HCT116 (cell line): ENCODE results near the gene PCDH17. TPM values are rescaled to one million over a fixed set of nuclear protein-coding genes. Genes with fewer than 3 reads are reported as not detected.

ENCODE experiments used
- ATAC-seq: fragments of 200-7000 bp; cut with Tn5 transposase; 2 replicates; pipeline ENCODE4 v1.9.1; 2020; ENCODE audit warnings: mild to moderate bottlenecking, moderate library complexity
- BruUV-seq: library from RNA; stranded (reverse); fragments of 400-500 nt; replicated peaks from 2 replicates; lab custom pipeline; 2021; lab: Mats Ljungman, UMichigan
- CTCF ChIA-PET: fragments of 300-600 bp; sonication (Branson Sonifier 250); formaldehyde crosslinking; loops from one replicate; lab custom pipeline; 2021; ENCODE audit warnings: antibody characterized with exemption; lab: Charles Lee
- POLR2A ChIA-PET: fragments of 300-600, 350-600 bp; sonication (Branson Sonifier 250); formaldehyde crosslinking; loops from one replicate; lab custom pipeline; 2021; ENCODE audit warnings: antibody characterized with exemption; lab: Charles Lee
- RAD21 ChIA-PET, 2 experiments: fragments of 300-600 bp; sonication (Branson Sonifier 250); formaldehyde crosslinking; loops; one replicate each; lab custom pipeline; 2023; ENCODE audit warnings: low total read pairs in 2 of 2; ENCODE audit not compliant: uncharacterized antibody in 2 of 2, unreplicated experiment in 2 of 2, low non-redundant PET in 1 of 2; lab: Charles Lee
- DNase-seq: peaks from one replicate; pipeline ENCODE4 v3.0.0-alpha.2; 2010; ENCODE audit warnings: low read depth, low spot score
- H2AFZ ChIP-seq: fragments of 200-600 bp; shearing (Covaris generic), sonication (generic); 2 replicates; pipeline ENCODE4 v1.6.1; 2017; ENCODE audit warnings: low read depth, mixed run types, mixed read lengths, antibody characterized with exemption, low read length; ENCODE audit not compliant: poor library complexity, severe bottlenecking
- H3K27ac ChIP-seq: 2 replicates; pipeline ENCODE4 v1.5.1; 2012; ENCODE audit warnings: low read depth, low read length
- H3K27me3 ChIP-seq: fragments of 200-600 bp; sonication (generic); 2 replicates; pipeline ENCODE4 v1.6.1; 2016; ENCODE audit warnings: mixed run types, low read length, mixed read lengths; ENCODE audit not compliant: insufficient read depth
- H3K36me3 ChIP-seq, 2 experiments: fragments of 200-500 bp in 1 of 2; fragments of 200-600 bp in 1 of 2; sonication (Bioruptor generic) in 1 of 2; sonication (generic) in 1 of 2; 2 replicates each; pipeline versions ENCODE4 v1.5.1 to v1.6.1; 2014 to 2016; ENCODE audit warnings: low read length in 2 of 2, inconsistent platforms in 1 of 2, mixed read lengths in 1 of 2, mixed run types in 1 of 2; ENCODE audit not compliant: insufficient read depth in 2 of 2, control insufficient read depth in 1 of 2
- H3K4me1 ChIP-seq, 2 experiments: fragments of 200-600 bp in 1 of 2; sonication (generic) in 1 of 2; 2 replicates each; pipeline versions ENCODE4 v1.5.1 to v1.6.1; 2012 to 2017; ENCODE audit warnings: low read length in 2 of 2, inconsistent platforms in 1 of 2, mild to moderate bottlenecking in 1 of 2, mixed read lengths in 1 of 2, mixed run types in 1 of 2, moderate library complexity in 1 of 2; ENCODE audit not compliant: insufficient read depth in 2 of 2, control insufficient read depth in 1 of 2
- H3K4me2 ChIP-seq: fragments of 200-600 bp; sonication (generic); 2 replicates; pipeline ENCODE4 v1.6.1; 2017; ENCODE audit warnings: mixed run types, low read length, mixed read lengths
- H3K4me3 ChIP-seq, 2 experiments: fragments of 200-600 bp in 1 of 2; sonication (generic) in 1 of 2; replicated peaks in 1 of 2; 2 replicates each; pipeline ENCODE4 v1.5.1; 2011 to 2016; ENCODE audit warnings: low read length in 2 of 2, control low read depth in 1 of 2, low read depth in 1 of 2, mild to moderate bottlenecking in 1 of 2, mixed read lengths in 1 of 2, mixed run types in 1 of 2
- H3K79me2 ChIP-seq: fragments of 200-600 bp; sonication (generic); 2 replicates; pipeline ENCODE4 v1.6.1; 2017; ENCODE audit warnings: mild to moderate bottlenecking, mixed run types, low read length, moderate library complexity, mixed read lengths; ENCODE audit not compliant: insufficient read depth
- H3K9ac ChIP-seq: fragments of 200-600 bp; sonication (generic); 2 replicates; pipeline ENCODE4 v1.6.1; 2016; ENCODE audit warnings: low read length, mixed read lengths
- H3K9me2 ChIP-seq: fragments of 200-600 bp; sonication (generic), shearing (Covaris generic); 2 replicates; pipeline ENCODE4 v1.6.1; 2017; ENCODE audit warnings: mixed run types, mild to moderate bottlenecking, moderate library complexity; ENCODE audit not compliant: insufficient read depth
- H3K9me3 ChIP-seq, 2 experiments: fragments of 200-500 bp in 1 of 2; fragments of 200-600 bp in 1 of 2; sonication (Bioruptor generic) in 1 of 2; sonication (generic) in 1 of 2; 2 replicates each; pipeline ENCODE4 v1.6.1; 2014 to 2017; ENCODE audit warnings: low read length in 2 of 2, mixed read lengths in 2 of 2, inconsistent platforms in 1 of 2, low read depth in 1 of 2, mild to moderate bottlenecking in 1 of 2, mixed run types in 1 of 2, moderate library complexity in 1 of 2; ENCODE audit not compliant: control insufficient read depth in 1 of 2, insufficient read depth in 1 of 2
- H4K20me1 ChIP-seq: fragments of 200-600 bp; sonication (generic), shearing (Covaris generic); 2 replicates; pipeline ENCODE4 v1.6.1; 2017; ENCODE audit warnings: mixed run types, mild to moderate bottlenecking, moderate library complexity; ENCODE audit not compliant: insufficient read depth
- ATF3 ChIP-seq: IDR thresholded peaks from 2 replicates; pipeline ENCODE4 v1.6.1; 2012
- CBX3 ChIP-seq: IDR thresholded peaks from 2 replicates; pipeline ENCODE4 v1.6.1; 2012; ENCODE audit warnings: low read depth
- EGR1 ChIP-seq: IDR thresholded peaks from 2 replicates; pipeline ENCODE4 v1.6.1; 2012; ENCODE audit warnings: low read depth
- ELF1 ChIP-seq: IDR thresholded peaks from 2 replicates; pipeline ENCODE4 v1.6.1; 2012; ENCODE audit warnings: low read depth, borderline replicate concordance
- EZH2 ChIP-seq: fragments of 200-600 bp; sonication (generic); IDR thresholded peaks from 2 replicates; pipeline ENCODE4 v1.6.1; 2017; ENCODE audit warnings: antibody characterized with exemption, mixed run types
- EZH2phosphoT487 ChIP-seq: fragments of 200-600 bp; IDR thresholded peaks from 2 replicates; pipeline ENCODE4 v1.6.1; 2018; ENCODE audit warnings: antibody characterized with exemption, borderline replicate concordance
- JUND ChIP-seq: IDR thresholded peaks from 2 replicates; pipeline ENCODE4 v1.6.1; 2012
- MAX ChIP-seq: IDR thresholded peaks from 2 replicates; pipeline ENCODE4 v1.6.1; 2012
- POLR2A ChIP-seq: IDR thresholded peaks from 2 replicates; pipeline ENCODE4 v1.7.0; 2011; ENCODE audit warnings: borderline replicate concordance; ENCODE audit not compliant: insufficient read depth, insufficient read length; ENCODE audit errors: extremely low read depth
- POLR2AphosphoS5 ChIP-seq: IDR thresholded peaks from 2 replicates; pipeline ENCODE4 v1.6.1; 2011; ENCODE audit warnings: mild to moderate bottlenecking, low read depth, low read length, moderate library complexity
- RAD21 ChIP-seq: IDR thresholded peaks from 2 replicates; pipeline ENCODE4 v1.6.1; 2012; ENCODE audit warnings: low read depth, mild to moderate bottlenecking
- SRF ChIP-seq: IDR thresholded peaks from 2 replicates; pipeline ENCODE4 v1.6.1; 2012; ENCODE audit warnings: low read depth
- TCF7L2 ChIP-seq: IDR thresholded peaks from 2 replicates; pipeline ENCODE4 v1.7.0; 2011; ENCODE audit warnings: borderline replicate concordance, inconsistent platforms; ENCODE audit not compliant: insufficient read depth, insufficient read length; ENCODE audit errors: extremely low read depth
- YY1 ChIP-seq: IDR thresholded peaks from 2 replicates; pipeline ENCODE4 v1.6.1; 2011; ENCODE audit warnings: low read length, low read depth, moderate library complexity, mild to moderate bottlenecking; ENCODE audit not compliant: insufficient replicate concordance; ENCODE audit errors: extremely low read depth
- ZFX ChIP-seq: fragments of 450-650 bp; IDR thresholded peaks from 2 replicates; pipeline ENCODE4 v1.6.1; 2017
- ZNF274 ChIP-seq: fragments of 200-500 bp; sonication (Bioruptor generic); IDR thresholded peaks from 2 replicates; pipeline ENCODE4 v1.6.1; 2014; ENCODE audit warnings: mild to moderate bottlenecking, low read depth, low read length, inconsistent platforms
- intact Hi-C: fragments of 100-400 bp; cut with micrococcal nuclease; formaldehyde crosslinking; loops from 2 replicates; pipeline ENCODE4 v1.10.0; 2022
- total RNA-seq: library from RNA; stranded (reverse); gene quantifications from one replicate; pipeline ENCODE4 v1.2.1, GENCODE V29; 2021; ENCODE audit not compliant: unreplicated experiment
- TF ChIP-seq, protein P1 (sequence below), 3 experiments: fragments of 200-600 bp in 1 of 3; sonication (generic) in 1 of 3; IDR thresholded peaks in 2 of 3; conservative IDR thresholded peaks in 1 of 3; 2 replicates each; pipeline ENCODE4 v1.5.1; 2012 to 2017; ENCODE audit warnings: low read depth in 2 of 3, low read length in 2 of 3, antibody characterized with exemption in 1 of 3, borderline replicate concordance in 1 of 3, control low read depth in 1 of 3, mild to moderate bottlenecking in 1 of 3, mixed read lengths in 1 of 3, mixed run types in 1 of 3, moderate library complexity in 1 of 3; ENCODE audit not compliant: insufficient read depth in 1 of 3
- TF ChIP-seq, protein P2 (sequence below): IDR thresholded peaks from 2 replicates; pipeline ENCODE4 v1.6.1; 2012; ENCODE audit warnings: low read depth

The PCDH17 gene
- total RNA-seq, 1 experiment from 2014 or later: 0.02 TPM

- H3K4me1 ChIP-seq: no peaks in the 10 kb centered on the region
- H3K9me2 ChIP-seq: no peaks in the 10 kb centered on the region
- ATAC-seq: no peak
- H3K9me3 ChIP-seq: peaks cover 4 to 23% of the 10 kb centered on the region in 2 experiments; a peak in 2 of 4 replicates
- CTCF ChIA-PET: no interaction called here
- H3K9ac ChIP-seq: no peak overlapping the region
- intact Hi-C loops: no loop called here
- no peaks in the 10 kb centered on the region for H3K27me3 ChIP-seq
- no peaks in the 10 kb centered on the region for H3K79me2 ChIP-seq
- no peak for DNase-seq
- H3K36me3 ChIP-seq: no peaks in the 10 kb centered on the region
- RAD21 ChIA-PET: no interaction called here
- no TSS peak for BruUV-seq
- no peak overlapping the region for H3K27ac ChIP-seq
- no peak overlapping the region for H2AFZ ChIP-seq
- no peaks in the 10 kb centered on the region for H4K20me1 ChIP-seq
- H3K4me2 ChIP-seq: no peak overlapping the region
- POLR2A ChIA-PET: no interaction called here
- H3K4me3 ChIP-seq: no peak overlapping the region
- no peak for TF ChIP-seq RAD21
- TF ChIP-seq TCF7L2: no peak
- TF ChIP-seq CBX3: no peak
- no peak for TF ChIP-seq ELF1
- no peak for TF ChIP-seq MAX
- no peak for TF ChIP-seq POLR2AphosphoS5
- TF ChIP-seq, protein P1, sequence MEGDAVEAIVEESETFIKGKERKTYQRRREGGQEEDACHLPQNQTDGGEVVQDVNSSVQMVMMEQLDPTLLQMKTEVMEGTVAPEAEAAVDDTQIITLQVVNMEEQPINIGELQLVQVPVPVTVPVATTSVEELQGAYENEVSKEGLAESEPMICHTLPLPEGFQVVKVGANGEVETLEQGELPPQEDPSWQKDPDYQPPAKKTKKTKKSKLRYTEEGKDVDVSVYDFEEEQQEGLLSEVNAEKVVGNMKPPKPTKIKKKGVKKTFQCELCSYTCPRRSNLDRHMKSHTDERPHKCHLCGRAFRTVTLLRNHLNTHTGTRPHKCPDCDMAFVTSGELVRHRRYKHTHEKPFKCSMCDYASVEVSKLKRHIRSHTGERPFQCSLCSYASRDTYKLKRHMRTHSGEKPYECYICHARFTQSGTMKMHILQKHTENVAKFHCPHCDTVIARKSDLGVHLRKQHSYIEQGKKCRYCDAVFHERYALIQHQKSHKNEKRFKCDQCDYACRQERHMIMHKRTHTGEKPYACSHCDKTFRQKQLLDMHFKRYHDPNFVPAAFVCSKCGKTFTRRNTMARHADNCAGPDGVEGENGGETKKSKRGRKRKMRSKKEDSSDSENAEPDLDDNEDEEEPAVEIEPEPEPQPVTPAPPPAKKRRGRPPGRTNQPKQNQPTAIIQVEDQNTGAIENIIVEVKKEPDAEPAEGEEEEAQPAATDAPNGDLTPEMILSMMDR (IDR thresholded peaks at IDR 0.05 in 2 of 3, conservative IDR thresholded peaks at IDR 0.05 in 1 of 3; ENCODE audit: borderline replicate concordance in 1 of 3, insufficient read depth in 1 of 3, low read depth in 2 of 3, low read length in 2 of 3): no peak
- TF ChIP-seq ATF3: no peak
- TF ChIP-seq, protein P2, sequence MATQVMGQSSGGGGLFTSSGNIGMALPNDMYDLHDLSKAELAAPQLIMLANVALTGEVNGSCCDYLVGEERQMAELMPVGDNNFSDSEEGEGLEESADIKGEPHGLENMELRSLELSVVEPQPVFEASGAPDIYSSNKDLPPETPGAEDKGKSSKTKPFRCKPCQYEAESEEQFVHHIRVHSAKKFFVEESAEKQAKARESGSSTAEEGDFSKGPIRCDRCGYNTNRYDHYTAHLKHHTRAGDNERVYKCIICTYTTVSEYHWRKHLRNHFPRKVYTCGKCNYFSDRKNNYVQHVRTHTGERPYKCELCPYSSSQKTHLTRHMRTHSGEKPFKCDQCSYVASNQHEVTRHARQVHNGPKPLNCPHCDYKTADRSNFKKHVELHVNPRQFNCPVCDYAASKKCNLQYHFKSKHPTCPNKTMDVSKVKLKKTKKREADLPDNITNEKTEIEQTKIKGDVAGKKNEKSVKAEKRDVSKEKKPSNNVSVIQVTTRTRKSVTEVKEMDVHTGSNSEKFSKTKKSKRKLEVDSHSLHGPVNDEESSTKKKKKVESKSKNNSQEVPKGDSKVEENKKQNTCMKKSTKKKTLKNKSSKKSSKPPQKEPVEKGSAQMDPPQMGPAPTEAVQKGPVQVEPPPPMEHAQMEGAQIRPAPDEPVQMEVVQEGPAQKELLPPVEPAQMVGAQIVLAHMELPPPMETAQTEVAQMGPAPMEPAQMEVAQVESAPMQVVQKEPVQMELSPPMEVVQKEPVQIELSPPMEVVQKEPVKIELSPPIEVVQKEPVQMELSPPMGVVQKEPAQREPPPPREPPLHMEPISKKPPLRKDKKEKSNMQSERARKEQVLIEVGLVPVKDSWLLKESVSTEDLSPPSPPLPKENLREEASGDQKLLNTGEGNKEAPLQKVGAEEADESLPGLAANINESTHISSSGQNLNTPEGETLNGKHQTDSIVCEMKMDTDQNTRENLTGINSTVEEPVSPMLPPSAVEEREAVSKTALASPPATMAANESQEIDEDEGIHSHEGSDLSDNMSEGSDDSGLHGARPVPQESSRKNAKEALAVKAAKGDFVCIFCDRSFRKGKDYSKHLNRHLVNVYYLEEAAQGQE: no peak
- TF ChIP-seq EZH2phosphoT487: no peak
- TF ChIP-seq ZFX: no peak
- no peak for TF ChIP-seq EZH2
- no peak for TF ChIP-seq POLR2A
- TF ChIP-seq SRF: no peak
- no peak for TF ChIP-seq YY1
- no peak for TF ChIP-seq JUND
- TF ChIP-seq ZNF274: no peak
- no peak for TF ChIP-seq EGR1
- TF ChIP-seq, all 23 proteins: peak for 0
These were observed 41.7 kb downstream of the PCDH17 start for GRCh38 chr13:57673197-57673596.
